ENCODE results near the gene COL26A1. TPM values are rescaled to one million over a fixed set of nuclear protein-coding genes. Genes with fewer than 3 reads are reported as not detected.
A peak's percentile ranks its signal among the peaks of the same experiment; 100 is the strongest.

COL26A1 gene
- total RNA-seq, 4 donors from 2014 or later: 0.20 to 0.30 (median 0.21) TPM; not detected in 1

- WGBS, 2 donors: 28 to 35% methylated on average over 9 of the region's 9 CpGs
- Histone ChIP-seq H3K36me3 (no peaks in the 10 kb centered on the region), H3K4me1 (no peaks in the 10 kb centered on the region), H3K4me3 (no peak overlapping the region), H3K9me3 (no peaks in the 10 kb centered on the region), H3K27me3 (peaks cover 0 to 26% of the 10 kb centered on the region in 2 donors), H3K27ac (no peak overlapping the region)
- TF ChIP-seq CTCF (IDR thresholded peaks at IDR 0.05): peak in 4 of 5 experiments; percentile 7 to 34 (median 9)
- TF ChIP-seq EP300 (IDR thresholded peaks at IDR 0.05): no peak
- DNase-seq (ENCODE audit: low spot score in 2 of 2): no peak
Measured at GRCh38 chr7:101507791-101508252, 145.1 kb downstream of the COL26A1 start.

GRCh38 chr7:101510297-101510696 lies 147.6 kb downstream of the COL26A1 start:
- Histone ChIP-seq H3K4me1 (no peaks in the 10 kb centered on the region), H3K9me3 (no peaks in the 10 kb centered on the region), H3K27ac (no peak overlapping the region), H3K27me3 (peaks cover 0 to 26% of the 10 kb centered on the region in 2 donors), H3K36me3 (no peaks in the 10 kb centered on the region), H3K4me3 (no peak overlapping the region)
- DNase-seq (ENCODE audit: low spot score in 2 of 2): no peak
- 91% methylated on average over 5 of the region's 5 CpGs for WGBS, 2 donors
- TF ChIP-seq POLR2A (IDR thresholded peaks at IDR 0.05) (no peak), EP300 (IDR thresholded peaks at IDR 0.05) (no peak), CTCF (IDR thresholded peaks at IDR 0.05) (no peak)

GRCh38 chr7:101511965-101512364 lies 149.3 kb downstream of the COL26A1 start:
- 79 to 87% methylated on average over 5 of the region's 5 CpGs for WGBS, 2 donors
- H3K27me3 ChIP-seq: peaks cover 0 to 26% of the 10 kb centered on the region in 2 donors
- H3K4me1 ChIP-seq: no peaks in the 10 kb centered on the region
- H3K9me3 ChIP-seq: no peaks in the 10 kb centered on the region
- no peak for DNase-seq (ENCODE audit: low spot score in 2 of 2)
- H3K4me3 ChIP-seq: no peak overlapping the region
- no peaks in the 10 kb centered on the region for H3K36me3 ChIP-seq
- no peak overlapping the region for H3K27ac ChIP-seq
- TF ChIP-seq CTCF (IDR thresholded peaks at IDR 0.05) (no peak), EP300 (IDR thresholded peaks at IDR 0.05) (no peak), POLR2A (IDR thresholded peaks at IDR 0.05) (no peak)

- 71 to 75% methylated on average over 9 of the region's 9 CpGs for WGBS, 2 donors
- DNase-seq (ENCODE audit: low spot score in 2 of 2): no peak
- peaks cover 0 to 5% of the 10 kb centered on the region in 2 donors for H3K27me3 ChIP-seq
- TF ChIP-seq CTCF (IDR thresholded peaks at IDR 0.05): no peak
- no peak for TF ChIP-seq POLR2A (IDR thresholded peaks at IDR 0.05)
- TF ChIP-seq EP300 (IDR thresholded peaks at IDR 0.05): no peak
- H3K9me3 ChIP-seq: peaks cover 0 to 15% (median 0%) of the 10 kb centered on the region in 4 donors
- H3K4me1 ChIP-seq: peaks cover 0 to 6% (median 0%) of the 10 kb centered on the region in 4 donors
- no peaks in the 10 kb centered on the region for H3K36me3 ChIP-seq
- H3K27ac ChIP-seq: no peak overlapping the region
- no peak overlapping the region for H3K4me3 ChIP-seq
Measured at GRCh38 chr7:101516851-101517250, 154.2 kb downstream of the COL26A1 start.

GRCh38 chr7:101517304-101517703 lies 154.6 kb downstream of the COL26A1 start:
- DNase-seq (ENCODE audit: low spot score in 2 of 2): no peak
- peaks cover 0 to 4% of the 10 kb centered on the region in 2 donors for H3K27me3 ChIP-seq
- TF ChIP-seq EP300 (IDR thresholded peaks at IDR 0.05): no peak
- no peak for TF ChIP-seq POLR2A (IDR thresholded peaks at IDR 0.05)
- no peak for TF ChIP-seq CTCF (IDR thresholded peaks at IDR 0.05)
- WGBS, 2 donors: 85 to 87% methylated on average over 10 of the region's 10 CpGs
- no peaks in the 10 kb centered on the region for H3K36me3 ChIP-seq
- H3K4me3 ChIP-seq: no peak overlapping the region
- peaks cover 0 to 6% (median 0%) of the 10 kb centered on the region in 4 donors for H3K4me1 ChIP-seq
- H3K9me3 ChIP-seq: peaks cover 0 to 15% (median 0%) of the 10 kb centered on the region in 4 donors
- no peak overlapping the region for H3K27ac ChIP-seq
